Right lobe of liver (tissue), 6 donors: ENCODE data around the gene LGALS7B. TPM values are rescaled to one million over a fixed set of nuclear protein-coding genes. Genes with fewer than 3 reads are reported as not detected.

Source experiments
- ATAC-seq, 4 donors: fragments of 200-7000 bp; cut with Tn5 transposase; one replicate each; pipeline ENCODE4 v1.9.1; 2020; ENCODE audit warnings: mild to moderate bottlenecking in 4 of 4, moderate library complexity in 4 of 4
- DNase-seq, 3 donors: peaks; one replicate each; pipeline ENCODE4 v3.0.0-alpha.2; 2020
- H3K27ac ChIP-seq, 3 donors: fragments of 200-600 bp; one replicate each; pipeline ENCODE4 v1.8.0; 2022
- H3K27me3 ChIP-seq, 2 donors: fragments of 200-600 bp; one replicate each; pipeline ENCODE4 v1.8.0; 2022
- H3K36me3 ChIP-seq, 4 donors: fragments of 200-600 bp; sonication (generic) in 1 of 4; one replicate each; pipeline versions ENCODE4 v1.5.1 to v1.8.0; 2017 to 2022; ENCODE audit warnings: control low read depth in 1 of 4
- H3K4me1 ChIP-seq, 4 donors: fragments of 200-600 bp; sonication (generic) in 1 of 4; one replicate each; pipeline versions ENCODE4 v1.5.1 to v1.8.0; 2017 to 2022; ENCODE audit warnings: control low read depth in 1 of 4
- H3K4me3 ChIP-seq, 3 donors: fragments of 200-600 bp; one replicate each; pipeline ENCODE4 v1.8.0; 2022
- H3K9me3 ChIP-seq, 4 donors: fragments of 200-600 bp; sonication (generic) in 1 of 4; one replicate each; pipeline versions ENCODE4 v1.5.1 to v1.8.0; 2017 to 2022; ENCODE audit warnings: control low read depth in 1 of 4
- CTCF ChIP-seq, 4 donors: fragments of 200-600 bp in 3 of 4; fragments of 450-650 bp in 1 of 4; IDR thresholded peaks; one replicate each; pipeline versions ENCODE4 v1.5.1 to v1.8.0; 2016 to 2022; ENCODE audit warnings: antibody characterized with exemption in 4 of 4, mild to moderate bottlenecking in 2 of 4
- POLR2A ChIP-seq: fragments of 450-650 bp; IDR thresholded peaks from one replicate; pipeline ENCODE4 v1.6.1; 2017; ENCODE audit warnings: antibody characterized with exemption, mild to moderate bottlenecking
- WGBS: methylation state at CpG from one replicate; pipeline ENCODE4 v1.1.6; 2018; ENCODE audit warnings: low coverage, low lambda C conversion rate; ENCODE audit not compliant: insufficient coverage; ENCODE audit errors: missing lambda C conversion rate; 5-methylcytosine and 5-hydroxymethylcytosine counted together
- intact Hi-C, 2 donors: fragments of 100-400 bp; cut with DNase I; formaldehyde crosslinking; loops; one replicate each; pipeline versions ENCODE4 v1.11.2 to v1.14.1; 2022
- small RNA-seq, 2 experiments: library from RNA; depleted of rRNA; stranded (forward); fragments of <200 nt; gene quantifications; one replicate each; pipeline ENCODE3, GENCODE V24; 2016
- total RNA-seq, 6 experiments: library from RNA; depleted of rRNA in 2 of 6; stranded (reverse); fragments of >200 nt in 2 of 6; fragmentation: NEBNext Ultra II Directional in 3 of 6; extraction: Animal tissue kit (Norgen Biotek cat#: 25700) in 3 of 6; gene quantifications; one replicate each; pipeline versions ENCODE4 v1.1.0 to v1.2.4, GENCODE V29; 2016 to 2023
- donor health status: DM: no; HTN: yes; CAD: no.
- donor health status: DM: no; HTN: no; CAD: no.
- donor health status: DM: no; HTN: no; CAD: no.
- donor health status: DM: no; HTN: yes; CAD: no.
- donor health status: DM: no; HTN: yes; CAD: no.

Gene LGALS7B
- total RNA-seq, 6 experiments from 2014 or later = not detected

- Histone ChIP-seq H3K36me3 (peaks cover 22 to 94% (median 60%) of the 10 kb centered on the region in 4 donors), H3K27ac (peak overlapping the region in 1 of 3 donors; percentile 62), H3K4me3 (no peak overlapping the region), H3K9me3 (no peaks in the 10 kb centered on the region), H3K4me1 (peaks cover 0 to 85% (median 43%) of the 10 kb centered on the region in 4 donors), H3K27me3 (no peaks in the 10 kb centered on the region)
- intact Hi-C loops = no loop called here
- no peak for ATAC-seq
- TF ChIP-seq POLR2A = no peak
- TF ChIP-seq CTCF (IDR thresholded peaks at IDR 0.05) = no peak
- peak in 2 of 3 donors; percentile 21 to 49 for DNase-seq
- WGBS = 83% methylated on average over 18 of the region's 28 CpGs
Measured at GRCh38 chr19:38839816-38840582, 51.0 kb downstream of the LGALS7B start.

GRCh38 chr19:38840583-38840968 is 51.6 kb downstream of the LGALS7B start:
- intact Hi-C loops = no loop called here

More at GRCh38 chr19:38840583-38840968, 51.6 kb downstream of the LGALS7B start:
- H3K27ac ChIP-seq = peak overlapping the region in 1 of 3 donors; percentile 62
- no peak for TF ChIP-seq CTCF (IDR thresholded peaks at IDR 0.05)
- no peak for TF ChIP-seq POLR2A
- ATAC-seq = no peak
- H3K4me1 ChIP-seq = peaks cover 0 to 85% (median 41%) of the 10 kb centered on the region in 4 donors
- H3K4me3 ChIP-seq = no peak overlapping the region
- no peaks in the 10 kb centered on the region for H3K9me3 ChIP-seq
- H3K27me3 ChIP-seq = no peaks in the 10 kb centered on the region
- 90% methylated on average over 4 of the region's 5 CpGs for WGBS
- peaks cover 26 to 99% (median 66%) of the 10 kb centered on the region in 4 donors for H3K36me3 ChIP-seq
- peak in 2 of 3 donors; percentile 13 to 21 for DNase-seq

Small RNAs within 50 kb of the gene (small RNA-seq; reads per million reads assigned to genes)
- 0 reads per million in 2 experiments for gene RNU6-140P

Other genes with a start within 250 kb of the LGALS7B start
- 1 to 10 TPM in 5 of 6 experiments, under 1 TPM in 1; 0.93 to 3.1 (median 2.0) TPM for gene MAP4K1, start 171.2 kb upstream of the LGALS7B start, total RNA-seq
- gene EIF3K, start 170.0 kb upstream of the LGALS7B start, total RNA-seq = 100 to 1,000 TPM in 4 of 6 experiments, 10 to 100 TPM in 2; 86.3 to 305 (median 116) TPM
- gene ACTN4, start 141.6 kb upstream of the LGALS7B start, total RNA-seq = 100 to 1,000 TPM; 142 to 306 (median 201) TPM
- gene CAPN12, start 44.7 kb upstream of the LGALS7B start, total RNA-seq = 10 to 100 TPM in 3 of 6 experiments, 1 to 10 TPM in 3; 2.2 to 45.3 (median 16.3) TPM
- not detected for gene LGALS7, start 15.7 kb upstream of the LGALS7B start, total RNA-seq
- 100 to 1,000 TPM in 5 of 6 experiments, 10 to 100 TPM in 1; 21.0 to 376 (median 186) TPM for gene LGALS4, start 23.7 kb downstream of the LGALS7B start, total RNA-seq
- gene ECH1, start 42.6 kb downstream of the LGALS7B start, total RNA-seq = 100 to 1,000 TPM; 158 to 466 (median 286) TPM
- 100 to 1,000 TPM in 4 of 6 experiments, 10 to 100 TPM in 2; 89.5 to 157 (median 102) TPM for gene HNRNPL, start 60.8 kb downstream of the LGALS7B start, total RNA-seq
- gene RINL, start 89.1 kb downstream of the LGALS7B start, total RNA-seq = 10 to 100 TPM in 2 of 6 experiments, 1 to 10 TPM in 4; 3.3 to 13.8 (median 5.5) TPM
- gene SIRT2, start 110.4 kb downstream of the LGALS7B start, total RNA-seq = 10 to 100 TPM; 28.6 to 62.0 (median 32.5) TPM
- 10 to 100 TPM; 13.2 to 27.9 (median 16.5) TPM for gene NFKBIB, start 110.8 kb downstream of the LGALS7B start, total RNA-seq
- under 1 TPM in 4 of 6 experiments, not detected in 2; 0.20 to 0.55 (median 0.37) TPM for gene CCER2, start 123.0 kb downstream of the LGALS7B start, total RNA-seq
- gene SARS2, start 141.6 kb downstream of the LGALS7B start, total RNA-seq = 10 to 100 TPM; 10.6 to 26.5 (median 18.7) TPM
- gene MRPS12, start 141.7 kb downstream of the LGALS7B start, total RNA-seq = 10 to 100 TPM; 21.2 to 49.5 (median 24.0) TPM
- gene FBXO17, start 186.5 kb downstream of the LGALS7B start, total RNA-seq = 10 to 100 TPM; 19.9 to 57.9 (median 36.7) TPM
- gene FBXO27, start 243.3 kb downstream of the LGALS7B start, total RNA-seq = 10 to 100 TPM in 1 of 6 experiments, 1 to 10 TPM in 5; 3.7 to 15.5 (median 7.6) TPM